DMS 273 (cell line): ENCODE results near the gene KCNK10.

Experiments used
- DNase-seq: peaks from one replicate; lab custom pipeline; 2025; ENCODE audit not compliant: unreplicated experiment; lab: John Stamatoyannopoulos, UW

Gene KCNK10

GRCh38 chr14:88229428-88229827 lies 93.6 kb downstream of the KCNK10 start:
- no peak for DNase-seq

- DNase-seq: no peak
Measured at GRCh38 chr14:88228522-88229236, 94.4 kb downstream of the KCNK10 start.

- no peak for DNase-seq
Measured at GRCh38 chr14:88227693-88228092, 95.4 kb downstream of the KCNK10 start.

GRCh38 chr14:88225721-88226120 lies 97.3 kb downstream of the KCNK10 start:
- no peak for DNase-seq

- DNase-seq: no peak
Measured at GRCh38 chr14:88218119-88218915, 104.8 kb downstream of the KCNK10 start.

- no peak for DNase-seq
Measured at GRCh38 chr14:88212691-88213090, 110.4 kb downstream of the KCNK10 start.

- no peak for DNase-seq
Measured at GRCh38 chr14:88210426-88210825, 112.6 kb downstream of the KCNK10 start.

- DNase-seq: no peak
Measured at GRCh38 chr14:88209273-88209672, 113.8 kb downstream of the KCNK10 start.

- DNase-seq: no peak
Measured at GRCh38 chr14:88208858-88209257, 114.2 kb downstream of the KCNK10 start.

- no peak for DNase-seq
Measured at GRCh38 chr14:88204221-88204620, 118.8 kb downstream of the KCNK10 start.

GRCh38 chr14:88203291-88203690 lies 119.8 kb downstream of the KCNK10 start:
- no peak for DNase-seq

- no peak for DNase-seq
Measured at GRCh38 chr14:88202286-88202685, 120.8 kb downstream of the KCNK10 start.

- no peak for DNase-seq
Measured at GRCh38 chr14:88201851-88202250, 121.2 kb downstream of the KCNK10 start.

GRCh38 chr14:88199882-88200281 lies 123.2 kb downstream of the KCNK10 start:
- DNase-seq: no peak

- no peak for DNase-seq
Measured at GRCh38 chr14:88198446-88198845, 124.6 kb downstream of the KCNK10 start.

- DNase-seq: no peak
Measured at GRCh38 chr14:88196925-88197324, 126.1 kb downstream of the KCNK10 start.

- no peak for DNase-seq
Measured at GRCh38 chr14:88196116-88196890, 126.8 kb downstream of the KCNK10 start.

- DNase-seq: no peak
Measured at GRCh38 chr14:88195676-88196075, 127.4 kb downstream of the KCNK10 start.

- no peak for DNase-seq
Measured at GRCh38 chr14:88194531-88194930, 128.5 kb downstream of the KCNK10 start.

- no peak for DNase-seq
Measured at GRCh38 chr14:88191605-88192004, 131.5 kb downstream of the KCNK10 start.

- peak; percentile 90 for DNase-seq
Measured at GRCh38 chr14:88189417-88190191, 133.5 kb downstream of the KCNK10 start.
